Measurements from ENCODE around the gene MPRIP. TPM values are rescaled to one million over a fixed set of nuclear protein-coding genes. Genes with fewer than 3 reads are reported as not detected.

The MPRIP gene
- total and polyA plus RNA-seq, 2 of the 13 experiments (the other 11 are each of a cell fraction or from before 2014, with no cell fraction given), result 50.2 to 52.4 TPM

- no peak for TF ChIP-seq YEATS4 (CRISPR knock-in tag; IDR thresholded peaks at IDR 0.05; ENCODE audit: borderline replicate concordance)
- TF ChIP-seq IRX3 (CRISPR knock-in tag; IDR thresholded peaks at IDR 0.05; ENCODE audit: borderline replicate concordance, low read depth), result no peak
- TF ChIP-seq BCL3 (CRISPR knock-in tag; IDR thresholded peaks at IDR 0.05), result no peak
- no peak for TF ChIP-seq UBTF (CRISPR knock-in tag; IDR thresholded peaks at IDR 0.05)
- no peak for TF ChIP-seq ZNF629 (CRISPR knock-in tag; conservative IDR thresholded peaks at IDR 0.05)
Observed at GRCh38 chr17:17119533-17119932, 77.3 kb downstream of the MPRIP start (continued).

- H3K9ac ChIP-seq (ENCODE audit: insufficient read depth, low read depth, low read length), result no peak overlapping the region
- H3K79me2 ChIP-seq (ENCODE audit: insufficient read depth, low read length), result peaks cover 2% of the 10 kb centered on the region
- DNase-seq (ENCODE audit: low spot score) (no peak), FAIRE-seq (no peak), ATAC-seq (no peak)
- H2AFZ ChIP-seq (ENCODE audit: low read length), result no peak overlapping the region
- no peaks in the 10 kb centered on the region; a peak in 1 of 5 replicates for H3K27me3 ChIP-seq (ENCODE audit: control insufficient read depth in 1 of 2, insufficient read depth in 2 of 2, low read length in 2 of 2)
- no peaks in the 10 kb centered on the region; the same call in 1 of the 2 replicates for H4K20me1 ChIP-seq (ENCODE audit: insufficient read depth, low read length)
- ChIA-PET CTCF (ENCODE audit: low intra/inter-chr PET ratio, low total read pairs) (no interaction called here), POLR2A (no interaction called here)
- peaks cover 36% of the 10 kb centered on the region for H3K4me1 ChIP-seq (ENCODE audit: insufficient read depth, low read length)
- intact Hi-C loops (cut with micrococcal nuclease; ENCODE audit: unreplicated experiment), result no loop called here
- no TSS peak for BruUV-seq (replicated peaks)
- no peak overlapping the region for H3K4me3 ChIP-seq (replicated peaks in 1 of 3; ENCODE audit: insufficient read depth in 1 of 3, low read depth in 2 of 3, low read length in 3 of 3)
- H3K4me2 ChIP-seq (ENCODE audit: low read depth, low read length), result no peak overlapping the region
- no peaks in the 10 kb centered on the region for H3K9me3 ChIP-seq (ENCODE audit: low read length)
- in situ Hi-C loops (cut with HindIII; ENCODE audit: extremely low pct_ligation_motif_present, low pct_unique_long_range_greater_than_20kb), result no loop called here
- H3K36me3 ChIP-seq (replicated peaks in 1 of 2; ENCODE audit: control insufficient read depth in 1 of 2, insufficient read depth in 2 of 2, low read length in 2 of 2), result no peaks in the 10 kb centered on the region
- H3K27ac ChIP-seq (ENCODE audit: extremely low read length, insufficient read depth, low read length), result no peak overlapping the region
- WGBS (ENCODE audit: low lambda C conversion rate), result 88% methylated on average over 4 of the region's 4 CpGs
- TF ChIP-seq ZZZ3 (CRISPR knock-in tag; IDR thresholded peaks at IDR 0.05; ENCODE audit: borderline replicate concordance) (no peak), TFAP4 (IDR thresholded peaks at IDR 0.05; ENCODE audit: borderline replicate concordance, low read depth) (no peak), IKZF5 (CRISPR knock-in tag; IDR thresholded peaks at IDR 0.05) (no peak), JUND (CRISPR knock-in tag; IDR thresholded peaks at IDR 0.05) (no peak), ZNF225 (CRISPR knock-in tag; IDR thresholded peaks at IDR 0.05) (no peak), MLX (CRISPR knock-in tag; IDR thresholded peaks at IDR 0.05) (no peak), ATF6 (CRISPR knock-in tag; conservative IDR thresholded peaks at IDR 0.05) (no peak), ZFAT (CRISPR knock-in tag; conservative IDR thresholded peaks at IDR 0.05) (no peak), NFRKB (IDR thresholded peaks at IDR 0.05) (no peak)
Observed at GRCh38 chr17:17120294-17120693, 78.0 kb downstream of the MPRIP start.
